GM23248 (cell line): ENCODE results near the gene MMP23B.
"Not testable (repeated sequence)": the region's sequence is repeated elsewhere in the genome, so short reads cannot be mapped to it uniquely, and the experiment has no call there.

Source experiments
- EZH2 ChIP-seq: fragments of 200-600 bp; sonication (generic); IDR thresholded peaks from 2 replicates; pipeline ENCODE4 v1.6.1; 2018; ENCODE audit warnings: antibody characterized with exemption, mild to moderate bottlenecking; ENCODE audit not compliant: insufficient read depth, poor library complexity, severe bottlenecking
- EZH2phosphoT487 ChIP-seq: fragments of 200-600 bp; sonication (generic); IDR thresholded peaks from 2 replicates; pipeline ENCODE4 v1.6.1; 2018; ENCODE audit warnings: antibody characterized with exemption, moderate library complexity, mild to moderate bottlenecking, low read depth; ENCODE audit not compliant: insufficient read depth

DNA sequence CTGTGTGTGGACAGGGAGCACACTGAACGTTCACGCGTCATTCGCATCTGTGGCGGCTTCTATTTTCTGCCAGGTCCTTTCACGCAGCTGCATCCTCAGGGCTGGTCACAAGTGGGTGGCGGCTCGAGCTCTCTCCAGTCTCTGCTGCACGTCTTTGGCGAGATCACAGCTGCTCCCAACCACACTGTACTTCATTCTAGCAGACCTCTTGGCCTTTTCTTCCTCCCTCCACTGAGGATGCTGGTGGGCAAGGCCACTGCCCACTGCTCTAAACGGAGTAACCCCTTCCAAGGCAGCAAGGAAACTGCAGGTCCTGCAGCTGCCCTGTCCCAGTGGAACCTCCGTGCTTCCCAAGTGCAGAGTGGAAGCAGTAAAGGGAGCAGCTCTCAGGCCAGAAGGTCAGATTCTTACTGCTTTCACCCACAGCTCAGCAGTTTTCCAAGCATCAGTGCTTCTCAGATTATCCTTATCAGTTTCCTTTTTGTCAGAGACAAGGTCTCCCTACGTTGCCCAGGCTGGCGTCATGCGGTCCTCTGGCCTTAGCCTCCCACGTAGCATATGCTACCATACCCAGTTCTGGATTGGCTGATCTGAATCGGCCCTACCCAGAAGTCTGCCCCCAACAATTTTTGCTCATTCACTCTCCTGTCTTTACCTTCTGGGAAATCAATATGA is 15.7 kb downstream of the MMP23B start:
- TF ChIP-seq EZH2phosphoT487, EZH2: not testable (repeated sequence)
